Upper lobe of left lung (tissue), 6 donors: Measurements from ENCODE around the gene PERP. TPM values are rescaled to one million over a fixed set of nuclear protein-coding genes. Genes with fewer than 3 reads are reported as not detected.

ENCODE experiments used
- ATAC-seq, 2 donors: fragments of 200-7000 bp; cut with Tn5 transposase; one replicate each; pipeline ENCODE4 v1.9.1; 2022; ENCODE audit warnings: mild to moderate bottlenecking in 2 of 2, moderate library complexity in 2 of 2; ENCODE audit not compliant: low FRiP score in 2 of 2
- DNase-seq, 2 donors: peaks; one replicate each; pipeline ENCODE4 v3.0.0-alpha.2; 2019 to 2020
- H3K27ac ChIP-seq, 4 donors: fragments of 200-600 bp; sonication (generic); one replicate each; pipeline ENCODE4 v1.5.1; 2016 to 2019
- H3K27me3 ChIP-seq, 4 donors: fragments of 200-600 bp; sonication (generic); one replicate each; pipeline ENCODE4 v1.5.1; 2017 to 2019
- H3K36me3 ChIP-seq, 4 donors: fragments of 200-600 bp; sonication (generic); one replicate each; pipeline ENCODE4 v1.5.1; 2016 to 2019
- H3K4me1 ChIP-seq, 4 donors: fragments of 200-600 bp; sonication (generic); one replicate each; pipeline ENCODE4 v1.5.1; 2018 to 2019
- H3K4me3 ChIP-seq, 4 donors: fragments of 200-600 bp; sonication (generic); one replicate each; pipeline ENCODE4 v1.5.1; 2017 to 2019; ENCODE audit warnings: mild to moderate bottlenecking in 2 of 4, moderate library complexity in 1 of 4
- H3K9me3 ChIP-seq, 4 donors: fragments of 200-600 bp; sonication (generic); one replicate each; pipeline ENCODE4 v1.5.1; 2018 to 2019
- CTCF ChIP-seq, 6 experiments: fragments of 450-650 bp in 4 of 6; fragments of 200-600 bp in 2 of 6; sonication (generic) in 2 of 6; IDR thresholded peaks; one replicate each; pipeline ENCODE4 v1.5.1; 2016 to 2019; ENCODE audit warnings: antibody characterized with exemption in 6 of 6
- EP300 ChIP-seq, 4 donors: sonication (generic); formaldehyde crosslinking; IDR thresholded peaks; one replicate each; pipeline ENCODE4 v1.5.1; 2017; ENCODE audit warnings: antibody characterized with exemption in 4 of 4, control low read depth in 2 of 4
- POLR2A ChIP-seq, 4 donors: fragments of 450-650 bp; IDR thresholded peaks; one replicate each; pipeline ENCODE4 v1.5.1; 2016 to 2017; ENCODE audit warnings: antibody characterized with exemption in 4 of 4, mild to moderate bottlenecking in 2 of 4
- POLR2AphosphoS5 ChIP-seq, 2 donors: sonication (generic); formaldehyde crosslinking; IDR thresholded peaks; one replicate each; pipeline ENCODE4 v1.5.1; 2017; ENCODE audit warnings: antibody characterized with exemption in 2 of 2
- WGBS, 2 donors: methylation state at CpG; one replicate each; pipeline ENCODE4 v1.1.5; 2017 to 2018; 5-methylcytosine and 5-hydroxymethylcytosine counted together
- total RNA-seq, 6 donors: library from RNA; depleted of rRNA in 4 of 6; stranded (reverse); fragments of >200 nt in 4 of 6; gene quantifications; one replicate each; pipeline versions ENCODE4 v1.1.0 to v1.2.1, GENCODE V29; 2016 to 2021
- donor health status: DM: no; HTN: no; CAD: no; lungs with moderate emphysema.
- donor health status: DM: no; HTN: yes; CAD: no; lungs with severe emphysema.

PERP gene
- total RNA-seq, 6 donors from 2014 or later: 13.6 to 69.8 (median 26.1) TPM

DNA sequence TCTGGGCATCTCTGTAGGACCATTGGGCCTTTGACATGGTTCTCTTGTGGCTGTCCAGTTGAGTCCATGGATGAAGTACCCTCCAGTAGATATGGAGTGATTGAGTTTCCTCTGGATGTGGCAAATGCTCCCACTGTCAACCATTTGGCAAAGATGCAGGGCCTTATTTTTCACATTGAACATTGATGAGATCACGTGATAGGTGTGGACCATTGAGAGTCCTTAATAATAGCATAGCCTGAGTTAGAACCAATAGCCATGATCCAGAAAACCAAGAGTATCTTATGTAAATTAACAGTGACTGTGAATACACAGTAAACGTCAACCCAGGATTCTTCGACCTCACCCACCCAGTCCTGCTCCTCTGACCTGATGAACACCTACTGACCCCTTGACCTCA lies 3.0 kb upstream of the PERP start:
- no peak overlapping the region for H3K27ac ChIP-seq
- H3K36me3 ChIP-seq: no peaks in the 10 kb centered on the region
- ATAC-seq (no peak), DNase-seq (no peak)
- TF ChIP-seq CTCF (IDR thresholded peaks at IDR 0.05) (no peak), POLR2AphosphoS5 (IDR thresholded peaks at IDR 0.05) (no peak), EP300 (IDR thresholded peaks at IDR 0.05) (no peak)
- H3K9me3 ChIP-seq: no peaks in the 10 kb centered on the region
- H3K27me3 ChIP-seq: peaks cover 0 to 13% (median 2%) of the 10 kb centered on the region in 4 donors
- peaks cover 6 to 30% (median 12%) of the 10 kb centered on the region in 4 donors for H3K4me1 ChIP-seq
- no peak overlapping the region for H3K4me3 ChIP-seq
- 83 to 87% methylated on average over 3 of the region's 3 CpGs for WGBS, 2 donors

DNA sequence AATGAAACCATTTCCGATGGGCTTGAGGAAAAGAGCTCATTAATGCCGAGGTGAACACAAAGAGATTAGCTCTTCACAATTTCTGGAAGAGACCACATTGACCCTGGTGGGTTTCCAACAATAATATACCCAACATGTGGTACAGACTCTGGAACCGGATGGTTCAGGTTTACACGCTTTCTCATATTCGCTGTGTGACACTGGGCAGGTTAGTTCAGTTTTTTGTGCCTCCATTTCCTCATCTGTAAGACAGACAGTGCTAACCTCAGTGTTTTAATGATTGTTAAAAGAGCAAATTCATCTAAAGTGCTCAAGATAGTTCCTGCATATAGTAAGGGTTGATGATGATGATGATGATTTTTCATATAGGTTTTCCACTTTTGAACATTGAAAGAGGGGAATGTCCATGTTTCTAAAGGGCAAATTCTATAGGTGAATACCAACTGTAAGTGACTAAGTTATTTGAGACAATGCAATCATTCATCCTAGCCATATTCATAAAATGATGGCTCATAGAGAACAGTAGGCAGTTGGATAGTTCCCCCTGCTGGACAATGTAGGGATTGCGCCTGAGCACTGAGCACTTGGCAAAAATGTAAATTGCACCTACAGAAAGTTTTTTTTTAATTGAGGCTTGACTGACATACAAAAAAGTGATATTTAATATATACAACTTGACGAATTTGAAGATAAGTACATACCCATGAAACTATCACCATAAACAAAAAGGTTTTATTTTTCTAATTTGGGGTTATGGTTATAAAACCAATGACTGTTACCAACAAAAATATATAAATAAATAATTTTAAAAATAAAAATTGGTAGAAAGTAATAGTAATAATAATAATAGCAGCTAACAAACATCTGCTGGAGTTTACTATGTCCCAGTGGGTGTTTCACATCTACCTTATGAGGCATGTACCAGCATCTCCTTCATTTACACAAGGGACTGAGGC lies 2.1 kb upstream of the PERP start:
- Histone ChIP-seq H3K27me3 (peaks cover 0 to 13% (median 2%) of the 10 kb centered on the region in 4 donors), H3K4me3 (no peak overlapping the region), H3K4me1 (peaks cover 7 to 32% (median 13%) of the 10 kb centered on the region in 4 donors), H3K36me3 (no peaks in the 10 kb centered on the region), H3K9me3 (no peaks in the 10 kb centered on the region), H3K27ac (no peak overlapping the region)
- DNase-seq (peak in 1 of 2 donors; percentile 58), ATAC-seq (peak; percentile 72 to 80)
- TF ChIP-seq CTCF (IDR thresholded peaks at IDR 0.05) (peak; percentile 89 to 95 (median 92)), EP300 (IDR thresholded peaks at IDR 0.05) (no peak)
- 35 to 38% methylated on average over 7 of the region's 7 CpGs for WGBS, 2 donors

DNA sequence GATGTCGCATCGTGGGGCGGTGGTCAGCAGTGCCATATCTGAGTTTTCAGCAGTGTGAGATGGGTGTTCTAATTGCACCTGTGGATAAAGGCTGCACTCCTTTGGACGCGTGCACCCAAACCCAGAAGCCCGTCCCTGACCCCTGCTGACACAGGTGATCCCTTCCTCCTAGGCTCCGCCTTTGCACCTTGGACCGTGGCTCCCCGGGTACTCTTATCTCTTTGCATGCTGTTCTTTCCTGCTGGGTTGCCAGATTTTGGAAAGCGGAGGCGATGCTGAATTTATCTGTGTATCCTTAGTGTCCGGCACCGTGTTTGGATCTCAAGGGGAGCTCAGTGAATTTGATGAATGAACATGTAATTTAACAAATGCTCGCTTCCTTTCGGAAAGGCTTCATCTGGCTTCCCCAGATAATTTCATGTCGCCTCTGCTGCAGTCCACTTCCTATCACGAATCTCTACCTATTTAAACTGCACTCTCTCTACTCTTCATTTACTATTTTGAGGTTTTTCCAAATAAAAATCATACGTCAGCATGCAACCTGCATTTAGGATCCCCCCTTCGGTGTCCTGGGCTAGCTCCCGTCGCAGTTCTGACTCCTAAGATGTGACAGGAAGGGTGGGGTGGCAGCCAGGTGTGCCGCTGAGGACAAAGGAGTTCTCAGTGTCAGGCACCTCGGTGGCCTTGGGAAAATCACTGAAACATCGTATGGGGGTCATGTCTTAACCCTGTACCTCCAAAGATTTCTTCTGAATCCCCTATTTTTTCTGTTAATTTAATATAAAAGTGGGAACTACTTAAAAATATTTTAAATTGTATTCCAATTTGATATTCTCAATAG lies 753 bp upstream of the PERP start:
- Histone ChIP-seq H3K4me3 (peak overlapping the region; percentile 51 to 69 (median 60)), H3K27ac (peak overlapping the region; percentile 83 to 89 (median 88)), H3K27me3 (peaks cover 0 to 13% (median 2%) of the 10 kb centered on the region in 4 donors), H3K4me1 (peaks cover 7 to 32% (median 13%) of the 10 kb centered on the region in 4 donors), H3K9me3 (no peaks in the 10 kb centered on the region), H3K36me3 (no peaks in the 10 kb centered on the region)
- 6 to 7% methylated on average over 24 of the region's 24 CpGs for WGBS, 2 donors
- ATAC-seq: peak; percentile 28 to 48
- peak in 1 of 2 donors; percentile 38 for DNase-seq
- TF ChIP-seq POLR2A (IDR thresholded peaks at IDR 0.05) (no peak), CTCF (IDR thresholded peaks at IDR 0.05) (no peak), POLR2AphosphoS5 (IDR thresholded peaks at IDR 0.05) (no peak), EP300 (IDR thresholded peaks at IDR 0.05) (no peak)

DNA sequence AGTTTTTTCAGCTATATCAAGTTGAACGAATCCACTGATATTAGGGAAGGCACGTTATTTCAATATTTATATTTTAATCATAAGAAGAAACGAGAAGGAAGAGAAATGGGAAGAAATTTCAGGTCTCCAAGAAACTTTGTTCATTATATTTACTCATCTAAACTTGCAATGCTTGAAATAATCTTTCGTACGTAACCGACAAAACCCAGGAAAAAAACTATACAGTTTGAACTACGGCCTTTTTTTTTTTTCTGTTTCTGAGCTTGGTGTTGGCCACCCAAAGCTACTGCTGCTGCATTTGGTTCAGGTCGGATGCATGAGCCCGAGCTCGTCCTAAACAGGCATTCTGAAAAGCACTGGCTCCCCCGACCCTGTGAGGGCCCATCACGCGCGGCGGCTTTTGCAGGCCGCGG lies 548 bp downstream of the PERP start:
- DNase-seq (no peak), ATAC-seq (peak in 1 of 2 donors; percentile 32)
- 4 to 5% methylated on average over 10 to 14 of the region's 17 CpGs for WGBS, 2 donors

More for the DNA sequence above, 548 bp downstream of the PERP start:
- H3K27me3 ChIP-seq: peaks cover 0 to 13% (median 2%) of the 10 kb centered on the region in 4 donors
- peak overlapping the region; percentile 83 to 89 (median 88) for H3K27ac ChIP-seq
- H3K4me1 ChIP-seq: peaks cover 7 to 32% (median 13%) of the 10 kb centered on the region in 4 donors
- H3K4me3 ChIP-seq: peak overlapping the region; percentile 51 to 69 (median 60)
- TF ChIP-seq EP300 (IDR thresholded peaks at IDR 0.05) (no peak), POLR2A (IDR thresholded peaks at IDR 0.05) (no peak), CTCF (IDR thresholded peaks at IDR 0.05) (no peak), POLR2AphosphoS5 (IDR thresholded peaks at IDR 0.05) (no peak)
- no peaks in the 10 kb centered on the region for H3K9me3 ChIP-seq
- no peaks in the 10 kb centered on the region for H3K36me3 ChIP-seq
